GM19043 (cell line): ENCODE measurements around the gene LIMA1.
"Not testable (repeated sequence)": the region's sequence is repeated elsewhere in the genome, so short reads cannot be mapped to it uniquely, and the experiment has no call there.

Experiments
- ATAC-seq: cut with Tn5 transposase; IDR thresholded peaks from one replicate; pipeline ENCODE4 v1.9.1; 2021; ENCODE audit warnings: low read depth; ENCODE audit not compliant: unreplicated experiment

LIMA1 gene

DNA sequence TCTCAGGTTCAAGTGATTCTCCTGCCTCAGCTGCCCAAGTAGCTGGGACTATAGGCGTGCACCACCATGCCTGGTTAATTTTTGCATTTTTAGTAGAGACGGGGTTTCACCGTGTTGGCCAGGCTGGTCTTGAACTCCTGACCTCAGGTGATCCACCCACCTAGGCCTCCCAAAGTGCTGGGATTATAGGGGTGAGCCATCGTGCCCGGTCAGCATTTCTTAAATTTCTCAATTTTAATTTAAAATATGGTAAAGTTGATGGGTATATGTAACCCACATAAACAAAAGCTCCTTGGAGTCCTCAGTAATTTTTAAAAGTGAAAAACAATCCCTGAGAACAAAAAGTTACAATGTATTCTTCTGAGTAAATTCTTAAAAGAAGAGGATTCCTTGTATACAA lies 128.4 kb downstream of the LIMA1 start:
- not testable (repeated sequence) for ATAC-seq

DNA sequence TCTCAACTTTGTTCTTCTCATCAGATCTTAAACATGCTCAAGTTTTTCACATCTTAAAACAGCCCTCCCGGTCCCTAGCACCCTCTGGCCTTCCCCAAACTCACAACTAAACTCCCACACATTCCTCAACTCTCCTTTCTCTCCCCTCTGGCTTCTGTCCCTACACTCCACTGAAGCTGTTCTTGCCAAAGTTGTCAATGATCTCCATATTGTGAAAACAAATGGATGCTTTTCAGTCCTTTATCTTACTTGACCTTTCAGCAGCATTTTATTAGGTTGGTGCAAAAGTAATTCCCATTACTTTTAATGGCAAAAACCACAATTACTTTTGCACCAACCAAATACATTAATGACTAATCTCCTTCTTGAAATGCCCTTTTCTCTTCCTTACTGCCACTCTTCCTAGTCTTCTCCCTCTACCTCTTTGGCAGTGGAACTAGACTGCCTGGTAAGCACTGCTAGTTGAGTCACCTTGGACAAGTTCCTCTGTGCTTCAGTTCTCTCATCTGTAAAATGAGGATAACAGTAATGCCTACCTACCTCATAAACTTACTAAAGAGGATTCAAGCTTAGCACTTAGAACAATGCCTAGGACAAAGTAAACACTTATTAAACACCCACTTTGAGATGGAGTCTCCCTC lies 132.2 kb downstream of the LIMA1 start:
- no peak for ATAC-seq

DNA sequence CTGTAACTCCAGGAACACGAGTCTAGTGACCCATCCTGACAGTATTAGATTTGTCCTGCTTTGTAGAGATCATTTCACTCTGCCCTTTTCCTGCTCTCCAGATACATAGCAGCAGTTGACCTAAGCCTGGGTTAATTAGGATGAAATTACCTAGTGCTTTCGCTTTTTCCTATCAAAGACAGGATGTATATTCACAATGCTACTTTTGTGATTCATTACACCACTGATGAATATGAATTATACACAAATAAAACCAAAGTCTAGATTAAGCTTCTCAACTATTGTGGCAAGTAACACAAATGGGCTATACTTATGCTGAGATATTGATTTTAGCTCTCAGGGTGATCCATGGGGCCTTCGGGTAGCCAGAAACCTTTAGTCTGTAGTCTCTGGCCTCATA lies 134.0 kb downstream of the LIMA1 start:
- ATAC-seq: no peak

DNA sequence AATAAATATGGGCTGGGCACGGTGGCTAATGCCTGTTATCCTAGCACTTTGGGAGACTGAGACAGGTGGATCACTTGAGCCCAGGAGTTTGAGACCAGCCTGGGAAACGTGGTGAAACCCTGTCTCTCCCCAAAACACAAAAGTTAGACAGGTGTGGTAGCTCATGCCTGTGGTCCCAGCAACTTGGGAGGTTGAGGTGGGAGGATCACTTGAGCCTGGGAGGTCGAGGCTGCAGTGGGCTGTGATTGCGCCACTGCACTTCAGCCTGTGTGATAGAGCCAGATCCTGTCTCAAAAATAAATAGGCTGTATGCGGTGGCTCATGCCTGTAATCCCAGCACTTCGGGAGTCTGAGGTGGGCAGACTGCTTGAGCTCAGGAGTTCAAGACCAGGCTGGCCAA lies 135.3 kb downstream of the LIMA1 start:
- ATAC-seq: not testable (repeated sequence)

DNA sequence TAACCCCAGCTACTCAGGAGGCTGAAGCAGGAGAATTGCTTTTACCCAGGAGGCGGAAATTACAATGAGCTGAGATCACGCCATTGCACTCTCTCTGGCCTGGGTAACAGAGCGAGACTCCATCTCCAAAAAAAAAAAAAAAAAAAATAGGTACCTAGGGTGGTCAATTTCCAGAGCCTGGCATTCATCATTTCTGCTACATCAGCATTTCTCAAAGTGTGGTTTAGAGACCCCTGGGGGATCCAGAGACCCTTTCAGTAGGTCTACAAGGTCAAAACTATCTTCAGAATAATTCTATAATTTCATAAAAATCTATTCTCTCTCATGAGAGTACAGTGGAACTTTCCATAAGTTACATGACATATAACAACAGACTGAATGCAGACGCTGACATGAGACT lies 136.0 kb downstream of the LIMA1 start:
- ATAC-seq: no peak

DNA sequence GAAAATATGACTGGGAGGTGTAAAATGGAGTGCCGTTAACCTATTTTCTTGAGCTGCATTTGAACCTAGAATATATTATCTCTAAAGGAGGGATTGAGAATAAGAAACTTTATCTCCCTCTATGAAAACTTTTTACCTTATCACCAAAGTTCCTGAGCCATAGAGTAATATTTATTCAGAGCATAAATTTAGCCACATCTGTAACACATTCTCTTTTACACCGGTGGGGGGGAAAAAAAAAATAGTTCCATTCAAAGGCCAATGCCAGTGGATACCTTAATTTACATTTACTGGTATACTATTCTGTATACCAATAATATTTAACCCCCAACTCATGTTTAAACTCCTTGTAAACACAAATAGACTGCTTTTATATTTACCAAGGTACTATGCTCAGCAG lies 137.9 kb downstream of the LIMA1 start:
- ATAC-seq: no peak

DNA sequence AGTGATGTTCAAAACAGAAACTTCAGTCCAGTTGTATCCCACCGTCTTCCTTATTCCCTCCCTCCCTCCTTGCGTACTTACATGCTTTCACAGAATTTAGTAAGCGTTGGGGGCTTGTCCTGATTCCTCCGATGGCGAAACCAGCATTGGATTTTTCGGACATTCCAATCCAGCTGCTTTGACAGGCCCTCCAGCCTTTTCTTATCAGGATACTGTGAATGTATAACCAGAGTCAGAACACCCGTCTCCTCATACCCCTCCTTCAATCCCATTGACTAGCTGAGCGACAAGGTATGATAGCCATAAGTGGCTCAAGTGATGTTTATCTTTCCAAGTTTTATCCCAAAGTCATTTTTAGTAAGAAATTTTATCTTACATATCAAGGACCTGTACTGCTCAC lies 140.3 kb downstream of the LIMA1 start:
- ATAC-seq: no peak

DNA sequence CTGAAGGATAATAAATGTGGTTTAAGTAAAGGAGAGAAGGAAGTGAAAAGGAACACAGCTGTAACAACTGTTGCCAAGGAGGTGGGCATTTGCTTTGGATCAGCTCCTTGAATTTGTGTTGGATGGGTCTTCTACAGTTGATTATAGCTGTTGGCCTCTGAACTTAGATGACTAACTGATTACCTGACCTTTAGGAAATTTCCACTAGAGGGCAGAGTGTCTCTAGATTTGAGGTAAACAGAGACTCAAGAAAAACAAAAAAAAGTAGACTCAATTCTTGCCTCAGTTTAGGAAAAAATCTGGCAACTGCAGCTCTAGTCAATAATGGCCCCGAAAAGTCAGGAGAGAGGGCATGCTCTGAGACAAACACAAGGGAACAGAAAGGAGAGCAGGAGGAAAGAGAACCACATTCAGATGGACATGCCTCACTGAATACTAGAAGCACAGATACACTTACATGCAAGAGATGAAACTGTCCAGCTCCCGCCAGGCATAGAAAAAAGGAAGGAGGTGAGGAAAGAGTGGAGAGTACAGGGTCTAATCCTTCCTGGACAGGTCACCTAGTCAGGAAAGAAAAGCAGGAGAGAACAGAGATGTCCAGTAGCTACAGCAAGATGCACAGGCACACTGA lies 150.7 kb downstream of the LIMA1 start:
- no peak for ATAC-seq

DNA sequence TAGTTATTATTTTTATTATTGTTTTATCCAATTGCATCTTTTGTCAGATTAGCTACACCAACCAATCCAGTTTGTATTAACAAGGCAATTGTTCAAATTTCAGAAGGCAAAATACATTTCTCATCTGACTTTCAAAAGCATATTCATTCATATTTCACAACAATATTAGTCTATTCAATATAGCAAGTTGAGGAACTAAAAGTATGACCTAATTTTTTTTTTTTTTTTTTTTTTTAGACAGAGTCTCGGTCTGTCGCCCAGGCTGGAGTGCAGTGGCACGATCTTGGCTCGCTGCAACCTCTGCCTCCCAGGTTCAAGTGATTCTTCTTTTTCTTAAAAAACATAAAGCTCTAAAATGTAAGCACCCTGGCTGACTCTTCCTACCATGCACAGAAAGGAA lies 154.0 kb downstream of the LIMA1 start:
- ATAC-seq: no peak

DNA sequence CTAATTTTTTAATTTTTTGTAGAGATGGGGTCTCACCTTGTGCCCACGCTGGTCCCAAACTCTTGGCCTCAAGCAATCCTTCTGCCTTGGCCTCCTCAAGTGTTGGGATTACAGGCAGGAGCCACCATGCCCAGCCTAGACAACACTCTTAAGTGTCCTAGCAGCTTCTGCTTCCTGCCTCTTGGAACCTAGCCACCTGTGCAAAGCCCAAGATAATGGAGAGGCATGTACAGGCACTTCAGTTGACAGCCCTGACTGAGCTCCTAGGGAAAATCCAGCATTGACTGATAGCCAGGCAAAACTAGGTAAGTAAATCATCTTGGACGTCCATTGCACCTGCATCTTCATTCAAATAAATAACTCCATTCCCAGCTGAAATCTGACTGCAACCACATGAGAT lies 155.8 kb downstream of the LIMA1 start:
- ATAC-seq: no peak
